ENCODE measurements around the gene TPPP.

The TPPP gene

GRCh38 chr5:677131-678101, 15.7 kb downstream of the TPPP start:
- no peak for DNase-seq (ENCODE audit: low read depth)

GRCh38 chr5:676699-677076, 16.5 kb downstream of the TPPP start:
- DNase-seq (ENCODE audit: low read depth) = no peak

GRCh38 chr5:675871-676698, 17.1 kb downstream of the TPPP start:
- no peak for DNase-seq (ENCODE audit: low read depth)

- DNase-seq (ENCODE audit: low read depth) = no peak
These were observed 17.9 kb downstream of the TPPP start for GRCh38 chr5:675111-675870.

- no peak for DNase-seq (ENCODE audit: low read depth)
These were observed 18.5 kb downstream of the TPPP start for GRCh38 chr5:674630-675011.

- DNase-seq (ENCODE audit: low read depth) = no peak
These were observed 19.1 kb downstream of the TPPP start for GRCh38 chr5:673831-674629.

- no peak for DNase-seq (ENCODE audit: low read depth)
These were observed 19.9 kb downstream of the TPPP start for GRCh38 chr5:673161-673830.

- peak; percentile 17 for DNase-seq (ENCODE audit: low read depth)
These were observed 20.6 kb downstream of the TPPP start for GRCh38 chr5:672329-673160.

GRCh38 chr5:671459-672328, 21.5 kb downstream of the TPPP start:
- no peak for DNase-seq (ENCODE audit: low read depth)

GRCh38 chr5:670396-671270, 22.5 kb downstream of the TPPP start:
- no peak for DNase-seq (ENCODE audit: low read depth)

GRCh38 chr5:669842-670395, 23.2 kb downstream of the TPPP start:
- no peak for DNase-seq (ENCODE audit: low read depth)

- no peak for DNase-seq (ENCODE audit: low read depth)
These were observed 23.9 kb downstream of the TPPP start for GRCh38 chr5:669111-669841.

GRCh38 chr5:668283-668995, 24.7 kb downstream of the TPPP start:
- no peak for DNase-seq (ENCODE audit: low read depth)

- no peak for DNase-seq (ENCODE audit: low read depth)
These were observed 26.2 kb downstream of the TPPP start for GRCh38 chr5:666816-667498.

- no peak for DNase-seq (ENCODE audit: low read depth)
These were observed 27.0 kb downstream of the TPPP start for GRCh38 chr5:665956-666711.
